GM12878 (cell line): Measurements from ENCODE around the gene BAK1.

Experiments used
- BCL11A ChIP-seq: IDR thresholded peaks from 2 replicates; pipeline ENCODE4 v1.6.1; 2011; ENCODE audit warnings: low read depth, low read length
- CTCF ChIP-seq, 3 experiments: IDR thresholded peaks in 2 of 3; conservative IDR thresholded peaks in 1 of 3; 2 replicates each; pipeline ENCODE4 v1.5.1; 2011; ENCODE audit warnings: low read depth in 3 of 3, low read length in 3 of 3, mild to moderate bottlenecking in 3 of 3, control low read depth in 2 of 3, moderate library complexity in 2 of 3, inconsistent platforms in 1 of 3, mixed read lengths in 1 of 3; ENCODE audit not compliant: control insufficient read depth in 2 of 3, insufficient read depth in 1 of 3; ENCODE audit errors: extremely low read depth in 1 of 3
- EP300 ChIP-seq, 2 experiments: fragments of 150-350 bp in 1 of 2; IDR thresholded peaks; 2 replicates each; pipeline ENCODE4 v1.6.1; 2011 to 2012; ENCODE audit warnings: low read depth in 2 of 2, low read length in 2 of 2, borderline replicate concordance in 1 of 2, improper control_type of control experiment in 1 of 2, inconsistent platforms in 1 of 2; ENCODE audit not compliant: control insufficient read depth in 1 of 2
- ESRRA ChIP-seq: IDR thresholded peaks from 2 replicates; pipeline ENCODE4 v1.6.1; 2012; ENCODE audit warnings: mild to moderate bottlenecking, low read length, improper control_type of control experiment
- MEF2B ChIP-seq: fragments of 450-650 bp; IDR thresholded peaks from 2 replicates; pipeline ENCODE4 v1.6.1; 2018; ENCODE audit warnings: mild to moderate bottlenecking, moderate library complexity; ENCODE audit not compliant: partially characterized antibody, poor library complexity, severe bottlenecking
- NRF1 ChIP-seq: conservative IDR thresholded peaks from 2 replicates; pipeline ENCODE4 v1.6.1; 2011; ENCODE audit warnings: mild to moderate bottlenecking, low read depth, low read length, improper control_type of control experiment
- POLR2A ChIP-seq: IDR thresholded peaks from 2 replicates; pipeline ENCODE4 v1.6.1; 2011; ENCODE audit warnings: low read depth, mild to moderate bottlenecking, low read length
- PRDM15 ChIP-seq: fragments of 450-650 bp; formaldehyde crosslinking; IDR thresholded peaks from 2 replicates; pipeline ENCODE4 v1.4.0; 2020; ENCODE audit warnings: mild to moderate bottlenecking, moderate library complexity
- RAD21 ChIP-seq: IDR thresholded peaks from 2 replicates; pipeline ENCODE4 v1.6.1; 2011; ENCODE audit warnings: mild to moderate bottlenecking, low read depth, low read length, moderate library complexity; ENCODE audit not compliant: insufficient read depth
- SP1 ChIP-seq: IDR thresholded peaks from one replicate; pipeline ENCODE4 v1.6.1; 2011; ENCODE audit warnings: low read depth, low read length
- STAT1 ChIP-seq: fragments of 450-650 bp; conservative IDR thresholded peaks from 2 replicates; pipeline ENCODE4 v1.6.1; 2014; ENCODE audit warnings: antibody characterized with exemption, mild to moderate bottlenecking

- TF ChIP-seq PRDM15 (CRISPR knock-in tag) (no peak), ESRRA (no peak), BCL11A (no peak), CTCF (IDR thresholded peaks at IDR 0.05 in 2 of 3, conservative IDR thresholded peaks at IDR 0.05 in 1 of 3; ENCODE audit: control insufficient read depth in 2 of 3, extremely low read depth in 1 of 3, insufficient read depth in 1 of 3, low read depth in 3 of 3, low read length in 3 of 3) (no peak), MEF2B (no peak), SP1 (no peak), RAD21 (no peak), NRF1 (no peak), EP300 (IDR thresholded peaks at IDR 0.05; ENCODE audit: borderline replicate concordance in 1 of 2, control insufficient read depth in 1 of 2, low read depth in 2 of 2, low read length in 2 of 2) (no peak), STAT1 (no peak), POLR2A (no peak)
Measured at GRCh38 chr6:33628401-33628964, 48.4 kb upstream of the BAK1 start.
